Stomach (tissue), 9 donors: ENCODE data around the gene FLT3LG. TPM values are rescaled to one million over a fixed set of nuclear protein-coding genes. Genes with fewer than 3 reads are reported as not detected.

Experiments used
- DNase-seq, 2 donors: peaks; one replicate each; pipeline versions ENCODE4 v3.0.0 to v3.0.0-alpha.2; 2013 to 2019
- H3K27ac ChIP-seq, 5 donors: fragments of 200-600 bp in 4 of 5; sonication (generic) in 4 of 5; one replicate each; pipeline ENCODE4 v1.5.1; 2013 to 2019; ENCODE audit warnings: mild to moderate bottlenecking in 1 of 5, moderate library complexity in 1 of 5
- H3K27me3 ChIP-seq, 3 donors: fragments of 200-600 bp; sonication (generic); one replicate each; pipeline ENCODE4 v1.5.1; 2017 to 2019; ENCODE audit warnings: mixed run types in 1 of 3
- H3K36me3 ChIP-seq, 4 donors: fragments of 200-600 bp; sonication (generic); 1 replicate in 3 of 4; 2 replicates in 1 of 4; pipeline ENCODE4 v1.5.1; 2016 to 2019
- H3K4me1 ChIP-seq, 4 donors: fragments of 200-600 bp; sonication (generic); one replicate each; pipeline ENCODE4 v1.5.1; 2016 to 2019
- H3K4me3 ChIP-seq, 4 donors: fragments of 200-600 bp; sonication (generic) in 3 of 4; one replicate each; pipeline ENCODE4 v1.5.1; 2016 to 2019; ENCODE audit warnings: mild to moderate bottlenecking in 1 of 4
- H3K9me3 ChIP-seq, 4 donors: fragments of 200-600 bp; sonication (generic); one replicate each; pipeline ENCODE4 v1.5.1; 2016 to 2019
- CTCF ChIP-seq, 7 experiments: fragments of 450-650 bp in 4 of 7; fragments of 200-600 bp in 3 of 7; sonication (generic) in 3 of 7; IDR thresholded peaks; one replicate each; pipeline ENCODE4 v1.5.1; 2016 to 2019; ENCODE audit warnings: antibody characterized with exemption in 7 of 7, control low read depth in 2 of 7, mild to moderate bottlenecking in 1 of 7
- EP300 ChIP-seq: sonication (generic); formaldehyde crosslinking; IDR thresholded peaks from one replicate; pipeline ENCODE4 v1.6.1; 2017; ENCODE audit warnings: antibody characterized with exemption
- POLR2A ChIP-seq, 4 donors: fragments of 450-650 bp; IDR thresholded peaks; one replicate each; pipeline ENCODE4 v1.6.1; 2016; ENCODE audit warnings: antibody characterized with exemption in 4 of 4, control low read depth in 2 of 4, mild to moderate bottlenecking in 1 of 4, moderate library complexity in 1 of 4
- POLR2AphosphoS5 ChIP-seq, 3 donors: sonication (generic); formaldehyde crosslinking; IDR thresholded peaks; one replicate each; pipeline ENCODE4 v1.6.1; 2016; ENCODE audit warnings: antibody characterized with exemption in 3 of 3
- WGBS, 5 donors: extraction: QIAGEN DNeasy Blood & Tissue Kit in 3 of 5; methylation state at CpG; one replicate each; pipeline versions ENCODE4 v1.1.5 to v1.1.7; 2013 to 2018; 5-methylcytosine and 5-hydroxymethylcytosine counted together
- intact Hi-C: fragments of 100-400 bp; cut with DNase I; formaldehyde crosslinking; loops from one replicate; pipeline ENCODE4 v1.15.1; 2023; ENCODE audit warnings: low total_unique reads
- polyA plus RNA-seq, 3 donors: library from polyadenylated mRNA; stranded (reverse); fragments of 200-250 nt; gene quantifications; one replicate each; pipeline ENCODE4 v1.2.3, GENCODE V29; 2013
- small RNA-seq, 4 donors: library from RNA; depleted of rRNA; stranded (forward); fragments of <200 nt; gene quantifications; one replicate each; pipeline ENCODE3, GENCODE V24; 2016
- total RNA-seq, 5 donors: library from RNA; depleted of rRNA; stranded (reverse); fragments of >200 nt; gene quantifications; one replicate each; pipeline versions ENCODE4 v1.1.0 to v1.2.3, GENCODE V29; 2014 to 2016
- donor health status: healthy with polysubstance abuse.
- donor health status: Bipolar disorder and iron deficiency.
- donor health status: healthy.

FLT3LG gene
- total and polyA plus RNA-seq, 8 donors, result 1.3 to 14.5 (median 11.0) TPM; not detected in 3

- Histone ChIP-seq H3K27me3 (no peaks in the 10 kb centered on the region), H3K4me1 (peaks cover 11 to 24% (median 16%) of the 10 kb centered on the region in 4 donors), H3K36me3 (peaks cover 6 to 43% (median 29%) of the 10 kb centered on the region in 4 donors), H3K4me3 (peak overlapping the region in 2 of 4 donors; percentile 52 to 85), H3K9me3 (no peaks in the 10 kb centered on the region), H3K27ac (no peak overlapping the region)
- TF ChIP-seq EP300 (no peak), POLR2A (IDR thresholded peaks at IDR 0.05) (no peak), CTCF (IDR thresholded peaks at IDR 0.05) (no peak), POLR2AphosphoS5 (IDR thresholded peaks at IDR 0.05) (no peak)
- DNase-seq, result no peak
- intact Hi-C loops, result no loop called here
- 54 to 88% (median 79%) methylated on average over 8 of the region's 8 CpGs for WGBS, 5 donors
Measured at GRCh38 chr19:49534632-49535385, 60.8 kb downstream of the FLT3LG start.

Small RNAs within 50 kb of the gene (small RNA-seq; reads per million reads assigned to genes)
- gene COX6CP7 (0 reads per million in 4 donors), gene MIR150 (80.6 to 236 (median 147) reads per million in 4 donors), gene SNORD32A (0 reads per million in 4 donors), gene SNORD33 (0 reads per million in 4 donors), gene SNORD34 (0 reads per million in 4 donors), gene SNORD35A (0 reads per million in 4 donors), gene SNORD35B (0 reads per million in 4 donors)

Other genes with a start within 250 kb of the FLT3LG start
- gene SLC6A16, start 149.0 kb upstream of the FLT3LG start, total RNA-seq, result 1 to 10 TPM in 1 of 5 donors, under 1 TPM in 1, not detected in 3; 0.92 to 5.4 TPM
- 1 to 10 TPM in 2 of 3 donors, under 1 TPM in 1; 0.44 to 2.5 (median 1.2) TPM for gene SLC6A16, start 149.0 kb upstream of the FLT3LG start, polyA plus RNA-seq
- 10 to 100 TPM in 1 of 5 donors, 1 to 10 TPM in 2, not detected in 2; 2.2 to 30.3 (median 5.1) TPM for gene CD37, start 138.8 kb upstream of the FLT3LG start, total RNA-seq
- 10 to 100 TPM in 1 of 3 donors, 1 to 10 TPM in 2; 5.9 to 18.5 (median 6.7) TPM for gene CD37, start 138.8 kb upstream of the FLT3LG start, polyA plus RNA-seq
- 10 to 100 TPM in 4 of 5 donors, 1 to 10 TPM in 1; 4.3 to 42.0 (median 17.8) TPM for gene TEAD2, start 111.8 kb upstream of the FLT3LG start, total RNA-seq
- gene TEAD2, start 111.8 kb upstream of the FLT3LG start, polyA plus RNA-seq, result 10 to 100 TPM; 21.8 to 35.4 (median 26.6) TPM
- gene DKKL1, start 110.3 kb upstream of the FLT3LG start, total RNA-seq, result not detected
- under 1 TPM in 1 of 3 donors, not detected in 2; 0.35 TPM for gene DKKL1, start 110.3 kb upstream of the FLT3LG start, polyA plus RNA-seq
- under 1 TPM in 1 of 5 donors, not detected in 4; 0.37 TPM for gene KASH5, start 86.0 kb upstream of the FLT3LG start, total RNA-seq
- gene KASH5, start 86.0 kb upstream of the FLT3LG start, polyA plus RNA-seq, result under 1 TPM in 1 of 3 donors, not detected in 2; 0.20 TPM
- not detected for gene PTH2, start 50.8 kb upstream of the FLT3LG start, total RNA-seq
- not detected for gene PTH2, start 50.8 kb upstream of the FLT3LG start, polyA plus RNA-seq
- gene GFY, start 48.8 kb upstream of the FLT3LG start, total RNA-seq, result not detected
- not detected for gene GFY, start 48.8 kb upstream of the FLT3LG start, polyA plus RNA-seq
- gene SLC17A7, start 32.7 kb upstream of the FLT3LG start, total RNA-seq, result 1 to 10 TPM in 3 of 5 donors, not detected in 2; 1.1 to 2.0 (median 1.8) TPM
- gene SLC17A7, start 32.7 kb upstream of the FLT3LG start, polyA plus RNA-seq, result under 1 TPM; 0.25 to 0.76 (median 0.65) TPM
- 100 to 1,000 TPM in 1 of 5 donors, 10 to 100 TPM in 4; 58.9 to 193 (median 70.7) TPM for gene PIH1D1, start 22.4 kb upstream of the FLT3LG start, total RNA-seq
- 100 to 1,000 TPM in 2 of 3 donors, 10 to 100 TPM in 1; 94.5 to 110 (median 108) TPM for gene PIH1D1, start 22.4 kb upstream of the FLT3LG start, polyA plus RNA-seq
- 100 to 1,000 TPM in 1 of 5 donors, 10 to 100 TPM in 4; 27.9 to 198 (median 42.6) TPM for gene ALDH16A1, start 21.0 kb upstream of the FLT3LG start, total RNA-seq
- 10 to 100 TPM; 32.2 to 43.1 (median 42.5) TPM for gene ALDH16A1, start 21.0 kb upstream of the FLT3LG start, polyA plus RNA-seq
- gene RPL13A, start 13.4 kb downstream of the FLT3LG start, total RNA-seq, result 1,000 to 10,000 TPM; 2,540 to 5,817 (median 2,738) TPM
- gene RPL13A, start 13.4 kb downstream of the FLT3LG start, polyA plus RNA-seq, result 1,000 to 10,000 TPM; 3,482 to 5,177 (median 4,220) TPM
- 1,000 to 10,000 TPM in 4 of 5 donors, 100 to 1,000 TPM in 1; 581 to 4,374 (median 2,993) TPM for gene RPS11, start 22.2 kb downstream of the FLT3LG start, total RNA-seq
- gene RPS11, start 22.2 kb downstream of the FLT3LG start, polyA plus RNA-seq, result 1,000 to 10,000 TPM; 5,306 to 7,461 (median 5,501) TPM
- gene FCGRT, start 38.4 kb downstream of the FLT3LG start, total RNA-seq, result 100 to 1,000 TPM in 4 of 5 donors, 10 to 100 TPM in 1; 90.2 to 634 (median 183) TPM
- gene FCGRT, start 38.4 kb downstream of the FLT3LG start, polyA plus RNA-seq, result 10 to 100 TPM; 79.0 to 94.8 (median 92.0) TPM
- gene RCN3, start 53.8 kb downstream of the FLT3LG start, total RNA-seq, result 100 to 1,000 TPM in 1 of 5 donors, 10 to 100 TPM in 2, 1 to 10 TPM in 1, not detected in 1; 3.1 to 553 (median 18.1) TPM
- gene RCN3, start 53.8 kb downstream of the FLT3LG start, polyA plus RNA-seq, result 10 to 100 TPM in 2 of 3 donors, 1 to 10 TPM in 1; 9.9 to 17.6 (median 10.1) TPM
- gene NOSIP, start 106.3 kb downstream of the FLT3LG start, total RNA-seq, result 100 to 1,000 TPM in 1 of 5 donors, 10 to 100 TPM in 4; 18.1 to 354 (median 70.5) TPM
- 100 to 1,000 TPM in 2 of 3 donors, 10 to 100 TPM in 1; 94.6 to 154 (median 113) TPM for gene NOSIP, start 106.3 kb downstream of the FLT3LG start, polyA plus RNA-seq
- gene PRRG2, start 107.1 kb downstream of the FLT3LG start, total RNA-seq, result 10 to 100 TPM in 1 of 5 donors, 1 to 10 TPM in 2, not detected in 2; 5.9 to 12.5 (median 10.0) TPM
- gene PRRG2, start 107.1 kb downstream of the FLT3LG start, polyA plus RNA-seq, result 10 to 100 TPM in 1 of 3 donors, 1 to 10 TPM in 2; 8.6 to 14.7 (median 9.0) TPM
- gene PRR12, start 117.0 kb downstream of the FLT3LG start, total RNA-seq, result 10 to 100 TPM in 3 of 5 donors, 1 to 10 TPM in 2; 4.6 to 88.3 (median 13.9) TPM
- 10 to 100 TPM in 1 of 3 donors, 1 to 10 TPM in 2; 3.1 to 16.7 (median 5.6) TPM for gene PRR12, start 117.0 kb downstream of the FLT3LG start, polyA plus RNA-seq
- 100 to 1,000 TPM in 1 of 5 donors, 10 to 100 TPM in 3, 1 to 10 TPM in 1; 7.7 to 138 (median 63.9) TPM for gene RRAS, start 165.9 kb downstream of the FLT3LG start, total RNA-seq
- 100 to 1,000 TPM; 126 to 145 (median 130) TPM for gene RRAS, start 165.9 kb downstream of the FLT3LG start, polyA plus RNA-seq
- gene SCAF1, start 168.0 kb downstream of the FLT3LG start, total RNA-seq, result 10 to 100 TPM in 4 of 5 donors, 1 to 10 TPM in 1; 8.3 to 41.7 (median 19.8) TPM
- gene SCAF1, start 168.0 kb downstream of the FLT3LG start, polyA plus RNA-seq, result 10 to 100 TPM in 2 of 3 donors, 1 to 10 TPM in 1; 8.9 to 19.7 (median 12.1) TPM
- gene IRF3, start 191.6 kb downstream of the FLT3LG start, total RNA-seq, result 100 to 1,000 TPM in 4 of 5 donors, 10 to 100 TPM in 1; 28.3 to 380 (median 104) TPM
- 100 to 1,000 TPM; 104 to 148 (median 114) TPM for gene IRF3, start 191.6 kb downstream of the FLT3LG start, polyA plus RNA-seq
- 10 to 100 TPM in 1 of 5 donors, 1 to 10 TPM in 4; 2.3 to 10.7 (median 7.5) TPM for gene BCL2L12, start 191.7 kb downstream of the FLT3LG start, total RNA-seq
- gene BCL2L12, start 191.7 kb downstream of the FLT3LG start, polyA plus RNA-seq, result 10 to 100 TPM; 12.8 to 23.3 (median 22.4) TPM
- gene PRMT1, start 203.1 kb downstream of the FLT3LG start, total RNA-seq, result 100 to 1,000 TPM in 3 of 5 donors, 10 to 100 TPM in 2; 53.3 to 131 (median 104) TPM
- 100 to 1,000 TPM; 102 to 111 (median 111) TPM for gene PRMT1, start 203.1 kb downstream of the FLT3LG start, polyA plus RNA-seq
- gene ADM5, start 215.4 kb downstream of the FLT3LG start, total RNA-seq, result 1 to 10 TPM in 2 of 5 donors, not detected in 3; 1.1 to 1.7 TPM
- 1 to 10 TPM in 1 of 3 donors, under 1 TPM in 2; 0.61 to 2.5 (median 1.00) TPM for gene ADM5, start 215.4 kb downstream of the FLT3LG start, polyA plus RNA-seq
- gene CPT1C, start 216.9 kb downstream of the FLT3LG start, total RNA-seq, result 10 to 100 TPM in 1 of 5 donors, 1 to 10 TPM in 2, not detected in 2; 1.8 to 35.6 (median 3.0) TPM
- gene CPT1C, start 216.9 kb downstream of the FLT3LG start, polyA plus RNA-seq, result 10 to 100 TPM in 1 of 3 donors, 1 to 10 TPM in 2; 2.4 to 11.0 (median 3.1) TPM